ENCODE data around the gene TLE3. TPM values are rescaled to one million over a fixed set of nuclear protein-coding genes. Genes with fewer than 3 reads are reported as not detected.
A peak's percentile ranks its signal among the peaks of the same experiment; 100 is the strongest.

Gene TLE3
- total RNA-seq, 1 donor from 2014 or later = 45.4 TPM

DNA sequence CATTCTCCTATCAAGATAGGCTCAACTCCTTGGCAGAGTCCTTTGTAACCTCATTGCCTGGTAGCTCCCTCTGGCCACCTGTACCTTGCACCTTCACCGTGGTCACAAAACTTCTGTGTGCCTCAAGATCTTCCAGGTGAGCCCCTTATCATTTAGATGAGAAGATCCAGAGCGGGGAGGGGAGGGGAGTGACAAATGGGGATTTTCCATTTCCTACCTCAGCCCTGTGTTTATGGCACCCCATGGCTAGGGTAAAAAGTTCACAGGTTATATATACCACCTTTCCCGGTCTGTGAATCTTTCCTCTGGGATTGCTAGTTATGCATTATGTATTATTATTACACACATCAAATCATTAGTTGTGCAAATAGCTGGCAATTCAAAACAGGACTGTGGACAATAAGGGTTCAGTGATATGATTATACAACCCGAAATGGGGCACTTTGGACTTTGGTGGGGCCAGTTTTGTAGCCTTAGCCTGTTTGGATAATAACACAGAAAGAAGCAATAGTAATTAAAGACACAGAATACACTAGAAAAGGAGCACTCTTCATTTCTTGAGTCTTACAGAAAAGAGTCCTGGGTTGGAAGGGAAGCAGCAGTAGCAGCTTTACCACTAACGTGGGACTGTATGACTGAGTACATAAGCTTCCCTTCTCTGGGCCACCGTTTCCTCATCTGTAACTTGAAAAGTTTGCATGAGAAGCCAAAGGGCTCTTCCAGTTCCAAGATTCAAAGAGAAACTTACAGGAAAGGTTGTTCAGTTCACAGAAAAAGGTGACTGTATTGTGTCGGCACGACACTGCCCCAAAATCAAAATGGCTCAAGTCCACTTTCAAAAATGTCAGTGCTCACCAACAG, 7.1 kb downstream of the TLE3 start:
- H3K79me2 ChIP-seq (ENCODE audit: insufficient read depth, low read length) = peaks cover 95% of the 10 kb centered on the region
- Mint-ChIP-seq H3K27me3 (ENCODE audit: low read depth, unreplicated experiment) (peaks cover 18% of the 10 kb centered on the region), H3K27ac (ENCODE audit: unreplicated experiment) (no peak overlapping the region), H3K9me3 (ENCODE audit: unreplicated experiment) (peaks cover 3% of the 10 kb centered on the region), H3K4me3 (ENCODE audit: unreplicated experiment) (no peak overlapping the region), H3K4me1 (ENCODE audit: low read depth, unreplicated experiment) (peaks cover 52% of the 10 kb centered on the region), H3K36me3 (ENCODE audit: low read depth, unreplicated experiment) (peaks cover 42% of the 10 kb centered on the region)
- FAIRE-seq (no peak), DNase-seq (ENCODE audit: low read depth) (no peak)
- no peak overlapping the region for H3K4me3 ChIP-seq (ENCODE audit: insufficient read depth, low read depth, low read length)
- no peak overlapping the region for H3K4me2 ChIP-seq (ENCODE audit: low read length)
- peaks cover 99% of the 10 kb centered on the region for H4K20me1 ChIP-seq (ENCODE audit: insufficient read depth, low read length)
- no peak overlapping the region for H2AFZ ChIP-seq (ENCODE audit: low read depth, low read length)
- H3K9me3 ChIP-seq (ENCODE audit: insufficient read depth, low read depth, low read length) = no peaks in the 10 kb centered on the region
- no peaks in the 10 kb centered on the region for H3K27me3 ChIP-seq (ENCODE audit: insufficient read depth, low read length)
- H3K4me1 ChIP-seq (ENCODE audit: insufficient read depth, low read length) = peaks cover 44% of the 10 kb centered on the region
- H3K36me3 ChIP-seq (ENCODE audit: insufficient read depth, low read length) = peaks cover 25% of the 10 kb centered on the region
- no peak overlapping the region for H3K9ac ChIP-seq (ENCODE audit: low read length)
- no peak overlapping the region for H3K27ac ChIP-seq (ENCODE audit: low read depth, low read length)
- TF ChIP-seq, protein P1, sequence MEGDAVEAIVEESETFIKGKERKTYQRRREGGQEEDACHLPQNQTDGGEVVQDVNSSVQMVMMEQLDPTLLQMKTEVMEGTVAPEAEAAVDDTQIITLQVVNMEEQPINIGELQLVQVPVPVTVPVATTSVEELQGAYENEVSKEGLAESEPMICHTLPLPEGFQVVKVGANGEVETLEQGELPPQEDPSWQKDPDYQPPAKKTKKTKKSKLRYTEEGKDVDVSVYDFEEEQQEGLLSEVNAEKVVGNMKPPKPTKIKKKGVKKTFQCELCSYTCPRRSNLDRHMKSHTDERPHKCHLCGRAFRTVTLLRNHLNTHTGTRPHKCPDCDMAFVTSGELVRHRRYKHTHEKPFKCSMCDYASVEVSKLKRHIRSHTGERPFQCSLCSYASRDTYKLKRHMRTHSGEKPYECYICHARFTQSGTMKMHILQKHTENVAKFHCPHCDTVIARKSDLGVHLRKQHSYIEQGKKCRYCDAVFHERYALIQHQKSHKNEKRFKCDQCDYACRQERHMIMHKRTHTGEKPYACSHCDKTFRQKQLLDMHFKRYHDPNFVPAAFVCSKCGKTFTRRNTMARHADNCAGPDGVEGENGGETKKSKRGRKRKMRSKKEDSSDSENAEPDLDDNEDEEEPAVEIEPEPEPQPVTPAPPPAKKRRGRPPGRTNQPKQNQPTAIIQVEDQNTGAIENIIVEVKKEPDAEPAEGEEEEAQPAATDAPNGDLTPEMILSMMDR (IDR thresholded peaks at IDR 0.05; ENCODE audit: insufficient read depth, low read depth, low read length) = no peak
- no peak for TF ChIP-seq EZH2 (IDR thresholded peaks at IDR 0.05; ENCODE audit: insufficient read depth, low read length)

DNA sequence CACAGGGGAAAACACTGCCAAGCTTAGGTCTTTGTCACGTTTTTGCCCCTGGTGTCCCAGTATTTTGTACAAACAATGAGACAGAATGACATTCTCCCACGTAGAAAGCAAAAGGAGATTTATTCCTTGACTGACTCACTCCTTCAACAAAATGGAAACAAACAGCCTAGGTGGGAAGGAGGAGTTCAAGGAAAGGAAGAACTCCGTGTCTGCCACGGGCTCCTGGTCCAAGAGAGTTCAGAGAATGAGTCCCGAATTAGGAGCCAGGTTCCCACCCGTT, 8.1 kb downstream of the TLE3 start:
- no peak for TF ChIP-seq EZH2 (IDR thresholded peaks at IDR 0.05; ENCODE audit: insufficient read depth, low read length)
- TF ChIP-seq, protein P1 (IDR thresholded peaks at IDR 0.05; ENCODE audit: insufficient read depth, low read depth, low read length) = no peak
- H2AFZ ChIP-seq (ENCODE audit: low read depth, low read length) = no peak overlapping the region
- H3K36me3 ChIP-seq (ENCODE audit: insufficient read depth, low read length) = peaks cover 33% of the 10 kb centered on the region
- Mint-ChIP-seq H3K27ac (ENCODE audit: unreplicated experiment) (no peak overlapping the region), H3K4me3 (ENCODE audit: unreplicated experiment) (no peak overlapping the region), H3K9me3 (ENCODE audit: unreplicated experiment) (peaks cover 3% of the 10 kb centered on the region), H3K36me3 (ENCODE audit: low read depth, unreplicated experiment) (peaks cover 51% of the 10 kb centered on the region), H3K4me1 (ENCODE audit: low read depth, unreplicated experiment) (peaks cover 48% of the 10 kb centered on the region), H3K27me3 (ENCODE audit: low read depth, unreplicated experiment) (peaks cover 23% of the 10 kb centered on the region)
- no peaks in the 10 kb centered on the region for H3K27me3 ChIP-seq (ENCODE audit: insufficient read depth, low read length)
- H3K27ac ChIP-seq (ENCODE audit: low read depth, low read length) = no peak overlapping the region
- H3K9me3 ChIP-seq (ENCODE audit: insufficient read depth, low read depth, low read length) = no peaks in the 10 kb centered on the region
- peaks cover 99% of the 10 kb centered on the region for H4K20me1 ChIP-seq (ENCODE audit: insufficient read depth, low read length)
- no peak overlapping the region for H3K4me3 ChIP-seq (ENCODE audit: insufficient read depth, low read depth, low read length)
- peaks cover 94% of the 10 kb centered on the region for H3K79me2 ChIP-seq (ENCODE audit: insufficient read depth, low read length)
- H3K4me2 ChIP-seq (ENCODE audit: low read length) = peak overlapping the region; percentile 64
- DNase-seq (ENCODE audit: low read depth) (no peak), FAIRE-seq (no peak)
- no peak overlapping the region for H3K9ac ChIP-seq (ENCODE audit: low read length)
- peaks cover 44% of the 10 kb centered on the region for H3K4me1 ChIP-seq (ENCODE audit: insufficient read depth, low read length)

Data from astrocyte (in vitro differentiated cells and primary cell).